Measurements from ENCODE around the gene NEIL1.
"Not testable (repeated sequence)": the region's sequence is repeated elsewhere in the genome, so short reads cannot be mapped to it uniquely, and the experiment has no call there.

The NEIL1 gene

DNA sequence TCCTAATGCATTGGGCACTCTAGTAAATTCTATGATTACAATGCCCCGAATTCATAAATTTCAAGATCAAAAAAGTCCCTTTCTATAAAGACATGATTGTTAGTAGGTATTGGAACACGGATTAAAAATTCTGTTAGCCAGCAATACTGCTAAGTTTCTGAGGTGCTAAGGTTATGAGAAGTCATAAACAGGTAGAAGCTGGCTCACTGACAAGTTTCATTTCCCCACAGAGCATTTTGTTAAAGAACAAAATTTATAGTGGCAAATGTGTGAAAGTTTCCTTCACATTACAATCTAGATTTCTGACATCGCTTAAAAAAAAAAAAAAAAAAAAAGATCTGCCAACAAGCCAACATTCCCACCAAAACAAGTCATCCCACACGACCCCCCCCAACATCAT is 33.9 kb downstream of the NEIL1 start:
- no peak for ATAC-seq
- DNase-seq = no peak

- not testable (repeated sequence) for ATAC-seq, DNase-seq
Measured at GRCh38 chr15:75383986-75384385, 37.1 kb downstream of the NEIL1 start.

DNA sequence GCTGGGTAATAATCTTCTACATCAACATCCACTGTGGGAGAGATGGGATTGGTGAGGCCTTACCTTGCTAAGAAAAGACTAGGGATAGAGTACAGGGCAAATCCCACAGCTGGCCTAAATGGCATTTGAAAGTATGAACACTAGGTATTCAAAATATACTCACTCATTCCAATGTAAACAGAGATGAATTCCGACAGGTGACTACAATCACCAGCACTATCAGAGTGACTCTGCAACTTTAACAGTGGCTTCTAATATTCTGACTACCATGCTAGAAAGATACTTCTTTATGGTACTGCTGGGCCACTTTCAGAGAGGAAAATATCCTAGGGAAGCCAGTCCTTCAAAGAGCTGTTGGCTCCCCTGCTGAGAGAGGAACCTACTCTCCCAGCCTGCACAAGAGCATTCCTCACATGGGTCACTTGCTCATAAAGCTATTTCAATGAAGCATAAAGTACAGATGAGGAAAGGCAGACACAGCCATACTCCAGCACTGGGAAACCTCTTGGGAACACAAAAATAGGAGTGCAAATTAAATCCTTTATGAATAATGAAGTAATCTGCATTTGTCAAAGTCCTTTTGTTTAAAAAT is 43.0 kb downstream of the NEIL1 start:
- ATAC-seq = no peak
- no peak for DNase-seq

DNA sequence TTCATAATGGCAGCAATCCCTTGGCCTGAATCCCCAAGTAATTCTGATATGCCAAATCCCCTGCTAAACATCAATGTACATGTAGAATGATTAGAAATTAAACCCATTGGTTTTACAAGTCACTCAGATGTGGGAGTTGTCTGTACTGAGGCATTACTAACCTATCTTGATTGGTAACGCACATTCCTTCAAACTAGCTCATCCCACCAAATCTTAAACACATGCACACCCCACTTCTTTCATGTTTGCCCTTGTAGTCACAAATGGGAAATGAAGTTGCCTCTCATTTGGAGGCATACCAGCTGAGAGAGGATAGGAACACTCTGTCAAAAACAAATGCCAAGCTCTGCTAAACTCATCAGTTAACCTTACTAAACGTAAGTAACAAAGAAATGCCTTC is 50.7 kb downstream of the NEIL1 start:
- no peak for ATAC-seq

DNA sequence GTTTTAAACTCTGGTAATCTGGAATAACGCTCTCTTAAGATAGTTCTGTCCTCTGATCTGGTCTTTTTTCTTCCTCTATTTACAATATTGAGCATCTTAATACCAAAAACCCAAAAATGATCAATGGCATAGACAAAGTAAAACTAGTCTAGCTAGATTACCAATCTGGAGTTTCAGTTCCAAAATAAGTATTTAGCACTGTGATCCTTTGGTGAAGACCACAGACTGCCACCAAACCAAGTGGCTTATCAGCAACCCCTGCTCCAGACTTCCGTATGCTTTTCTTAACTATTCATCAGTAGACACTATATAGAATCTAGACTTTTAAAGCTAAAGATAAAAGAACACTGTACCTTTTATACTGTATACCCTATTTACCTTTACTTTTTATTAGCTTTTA is 57.1 kb downstream of the NEIL1 start:
- no peak for ATAC-seq

More for the DNA sequence above, 50.7 kb downstream of the NEIL1 start:
- no peak for DNase-seq

More for the DNA sequence above, 57.1 kb downstream of the NEIL1 start:
- DNase-seq = no peak
